ENCODE data around the gene RASA2. TPM values are rescaled to one million over a fixed set of nuclear protein-coding genes. Genes with fewer than 3 reads are reported as not detected.

Gene RASA2, protein sequence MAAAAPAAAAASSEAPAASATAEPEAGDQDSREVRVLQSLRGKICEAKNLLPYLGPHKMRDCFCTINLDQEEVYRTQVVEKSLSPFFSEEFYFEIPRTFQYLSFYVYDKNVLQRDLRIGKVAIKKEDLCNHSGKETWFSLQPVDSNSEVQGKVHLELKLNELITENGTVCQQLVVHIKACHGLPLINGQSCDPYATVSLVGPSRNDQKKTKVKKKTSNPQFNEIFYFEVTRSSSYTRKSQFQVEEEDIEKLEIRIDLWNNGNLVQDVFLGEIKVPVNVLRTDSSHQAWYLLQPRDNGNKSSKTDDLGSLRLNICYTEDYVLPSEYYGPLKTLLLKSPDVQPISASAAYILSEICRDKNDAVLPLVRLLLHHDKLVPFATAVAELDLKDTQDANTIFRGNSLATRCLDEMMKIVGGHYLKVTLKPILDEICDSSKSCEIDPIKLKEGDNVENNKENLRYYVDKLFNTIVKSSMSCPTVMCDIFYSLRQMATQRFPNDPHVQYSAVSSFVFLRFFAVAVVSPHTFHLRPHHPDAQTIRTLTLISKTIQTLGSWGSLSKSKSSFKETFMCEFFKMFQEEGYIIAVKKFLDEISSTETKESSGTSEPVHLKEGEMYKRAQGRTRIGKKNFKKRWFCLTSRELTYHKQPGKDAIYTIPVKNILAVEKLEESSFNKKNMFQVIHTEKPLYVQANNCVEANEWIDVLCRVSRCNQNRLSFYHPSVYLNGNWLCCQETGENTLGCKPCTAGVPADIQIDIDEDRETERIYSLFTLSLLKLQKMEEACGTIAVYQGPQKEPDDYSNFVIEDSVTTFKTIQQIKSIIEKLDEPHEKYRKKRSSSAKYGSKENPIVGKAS
- 7.4 and 16.8 TPM in 2 replicates for total RNA-seq

DNA sequence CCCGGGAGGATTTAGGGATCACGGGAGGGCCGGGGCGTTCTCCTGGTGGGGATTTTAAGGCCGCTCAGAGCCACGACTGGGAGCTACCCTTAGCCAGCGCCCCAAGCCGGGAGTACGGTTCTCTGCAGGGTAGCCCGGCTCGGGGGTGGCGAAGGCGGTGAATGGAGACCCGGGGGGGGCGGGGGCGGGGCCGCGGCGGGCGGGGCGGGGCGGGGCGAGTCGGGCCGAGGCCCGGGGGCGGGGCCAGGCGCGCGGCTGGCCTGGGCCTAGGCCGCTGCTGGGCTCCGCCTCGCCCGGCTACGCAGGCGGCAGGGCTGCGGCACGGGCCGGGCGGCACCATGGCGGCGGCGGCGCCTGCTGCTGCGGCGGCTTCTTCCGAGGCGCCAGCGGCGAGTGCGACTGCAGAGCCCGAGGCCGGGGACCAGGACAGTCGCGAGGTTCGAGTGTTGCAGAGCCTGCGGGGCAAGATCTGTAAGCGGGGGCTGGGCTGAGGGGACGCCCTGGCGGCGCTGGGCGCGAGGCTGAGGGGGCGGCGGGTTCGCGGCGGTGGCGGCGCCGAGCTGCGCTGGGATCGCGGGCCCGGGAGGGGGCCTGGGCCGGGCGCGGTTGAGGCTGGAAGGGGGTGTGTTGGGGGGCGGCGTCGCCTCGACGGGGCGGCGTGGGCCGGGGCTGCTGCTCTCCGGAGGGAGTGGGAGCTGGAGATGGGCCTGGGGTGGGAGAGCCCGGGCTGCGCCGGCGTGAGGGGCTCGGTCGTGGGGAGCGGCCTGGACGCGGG is at the start of gene RASA2:
TSS of gene RASA2 (plus strand) at position 282 of the 775 bp plus-strand sequence. CDS start at position 339, 57 bp downstream.

Other genes with a start within 250 kb of the RASA2 start
- 154 and 205 TPM in 2 replicates for gene ZBTB38, start 118.5 kb upstream of the RASA2 start, total RNA-seq

Measured in cardiac atrium fibroblast (primary cell).